GM20000 (cell line): ENCODE data around the gene SPACA4.

Source experiments
- DNase-seq: peaks from one replicate; pipeline ENCODE4 v3.0.0; 2012; ENCODE audit warnings: low spot score
- TF ChIP-seq, protein P1 (sequence below): IDR thresholded peaks from 2 replicates; pipeline ENCODE4 v1.5.1; 2012; ENCODE audit warnings: mild to moderate bottlenecking, control low read depth; ENCODE audit errors: extremely low read depth, missing control alignments

SPACA4 gene

DNA sequence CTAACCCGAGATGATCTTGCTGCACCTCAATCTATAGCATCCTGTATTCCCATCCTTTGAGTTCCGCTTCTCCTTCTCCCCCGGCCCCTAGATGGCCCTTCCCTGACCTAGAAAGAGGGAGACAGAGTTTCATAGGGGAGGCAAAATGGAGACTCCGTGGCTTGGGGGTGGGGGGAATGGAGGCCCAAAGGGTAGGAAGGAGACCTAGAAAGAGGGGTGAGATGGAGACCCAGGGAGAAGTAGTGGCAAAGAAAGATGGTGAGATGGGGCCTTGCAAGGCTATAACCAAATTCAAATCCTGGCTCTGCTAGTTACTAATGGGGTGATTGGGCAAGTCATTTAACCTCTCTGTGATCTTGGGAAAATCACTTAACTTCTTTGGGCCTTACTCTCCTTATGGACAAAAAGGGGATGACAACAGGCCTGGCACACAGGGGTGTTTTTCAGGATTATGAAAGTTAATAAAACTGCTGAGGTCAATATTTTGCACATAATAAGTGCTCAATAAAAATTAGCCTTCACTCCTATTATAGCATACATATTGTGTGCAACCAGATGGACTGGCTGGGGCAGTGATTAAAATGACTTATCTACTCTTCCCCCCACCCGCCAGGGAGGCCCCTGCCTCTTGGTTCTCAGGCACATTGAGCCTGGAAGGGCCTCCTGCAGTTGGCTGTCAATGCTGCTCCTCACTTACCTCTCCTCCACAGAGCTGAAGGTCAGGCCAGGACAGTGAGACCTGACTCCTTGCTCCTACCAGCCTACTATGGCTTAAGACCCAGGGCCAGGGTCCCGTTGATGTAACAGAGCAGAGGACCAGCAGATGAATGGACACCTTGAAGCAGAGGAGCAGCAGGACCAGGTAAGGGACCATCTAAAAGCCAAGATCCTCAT, 13.4 kb downstream of the SPACA4 start:
- DNase-seq: no peak
- TF ChIP-seq, protein P1, sequence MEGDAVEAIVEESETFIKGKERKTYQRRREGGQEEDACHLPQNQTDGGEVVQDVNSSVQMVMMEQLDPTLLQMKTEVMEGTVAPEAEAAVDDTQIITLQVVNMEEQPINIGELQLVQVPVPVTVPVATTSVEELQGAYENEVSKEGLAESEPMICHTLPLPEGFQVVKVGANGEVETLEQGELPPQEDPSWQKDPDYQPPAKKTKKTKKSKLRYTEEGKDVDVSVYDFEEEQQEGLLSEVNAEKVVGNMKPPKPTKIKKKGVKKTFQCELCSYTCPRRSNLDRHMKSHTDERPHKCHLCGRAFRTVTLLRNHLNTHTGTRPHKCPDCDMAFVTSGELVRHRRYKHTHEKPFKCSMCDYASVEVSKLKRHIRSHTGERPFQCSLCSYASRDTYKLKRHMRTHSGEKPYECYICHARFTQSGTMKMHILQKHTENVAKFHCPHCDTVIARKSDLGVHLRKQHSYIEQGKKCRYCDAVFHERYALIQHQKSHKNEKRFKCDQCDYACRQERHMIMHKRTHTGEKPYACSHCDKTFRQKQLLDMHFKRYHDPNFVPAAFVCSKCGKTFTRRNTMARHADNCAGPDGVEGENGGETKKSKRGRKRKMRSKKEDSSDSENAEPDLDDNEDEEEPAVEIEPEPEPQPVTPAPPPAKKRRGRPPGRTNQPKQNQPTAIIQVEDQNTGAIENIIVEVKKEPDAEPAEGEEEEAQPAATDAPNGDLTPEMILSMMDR: no peak

- TF ChIP-seq, protein P1: no peak
- DNase-seq: no peak
These were observed 17.1 kb downstream of the SPACA4 start for GRCh38 chr19:48623556-48624066.

GRCh38 chr19:48624067-48624594, 17.6 kb downstream of the SPACA4 start:
- TF ChIP-seq, protein P1: no peak
- peak; percentile 96 for DNase-seq

DNA sequence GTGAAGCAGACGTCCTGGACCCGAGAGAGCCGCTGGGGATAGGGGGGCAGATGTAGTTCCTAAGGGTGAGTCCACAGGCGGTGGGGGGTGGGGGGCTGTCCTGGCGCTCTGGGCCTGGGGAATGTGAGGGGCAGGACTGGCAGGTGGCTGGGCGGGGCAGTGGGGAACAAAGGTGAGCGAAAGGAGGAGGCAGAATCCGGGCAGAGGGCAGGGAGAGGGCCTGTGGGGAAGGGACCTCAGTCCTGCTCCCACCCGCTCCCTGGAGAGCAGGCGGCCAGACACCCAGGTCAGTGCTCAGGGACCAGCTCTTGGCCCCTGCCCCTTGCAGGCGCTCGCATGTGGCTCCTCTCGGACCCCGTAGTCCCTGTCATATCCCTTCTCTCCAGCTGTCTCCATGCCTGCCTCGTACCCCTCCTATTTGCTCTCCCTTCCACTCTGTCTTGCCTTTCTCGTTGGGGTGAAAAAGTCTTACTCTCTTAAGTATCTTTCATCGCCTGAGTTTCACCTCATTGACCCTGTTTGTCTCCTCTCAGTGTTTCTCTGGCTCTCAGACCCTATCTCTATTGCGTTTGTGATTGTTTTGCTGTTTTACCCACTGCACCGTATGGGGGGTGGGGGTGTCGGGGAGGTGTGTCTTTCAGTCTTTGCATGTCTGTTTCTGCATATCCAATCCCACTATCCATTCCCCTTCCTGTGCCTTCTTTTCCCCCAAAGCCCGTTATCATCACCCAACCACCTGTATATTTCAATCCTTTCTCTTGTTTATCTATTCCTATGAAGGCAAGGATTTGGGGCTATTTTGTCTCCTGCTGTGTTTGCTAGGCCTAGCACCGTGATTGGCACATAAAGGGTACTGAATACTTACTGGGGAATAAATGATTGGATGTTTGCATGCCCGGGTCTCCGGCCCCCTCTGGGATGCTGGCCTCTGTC, 18.5 kb downstream of the SPACA4 start:
- DNase-seq: no peak
- TF ChIP-seq, protein P1: no peak

- TF ChIP-seq, protein P1: no peak
- DNase-seq: no peak
These were observed 19.4 kb downstream of the SPACA4 start for GRCh38 chr19:48625891-48626327.

DNA sequence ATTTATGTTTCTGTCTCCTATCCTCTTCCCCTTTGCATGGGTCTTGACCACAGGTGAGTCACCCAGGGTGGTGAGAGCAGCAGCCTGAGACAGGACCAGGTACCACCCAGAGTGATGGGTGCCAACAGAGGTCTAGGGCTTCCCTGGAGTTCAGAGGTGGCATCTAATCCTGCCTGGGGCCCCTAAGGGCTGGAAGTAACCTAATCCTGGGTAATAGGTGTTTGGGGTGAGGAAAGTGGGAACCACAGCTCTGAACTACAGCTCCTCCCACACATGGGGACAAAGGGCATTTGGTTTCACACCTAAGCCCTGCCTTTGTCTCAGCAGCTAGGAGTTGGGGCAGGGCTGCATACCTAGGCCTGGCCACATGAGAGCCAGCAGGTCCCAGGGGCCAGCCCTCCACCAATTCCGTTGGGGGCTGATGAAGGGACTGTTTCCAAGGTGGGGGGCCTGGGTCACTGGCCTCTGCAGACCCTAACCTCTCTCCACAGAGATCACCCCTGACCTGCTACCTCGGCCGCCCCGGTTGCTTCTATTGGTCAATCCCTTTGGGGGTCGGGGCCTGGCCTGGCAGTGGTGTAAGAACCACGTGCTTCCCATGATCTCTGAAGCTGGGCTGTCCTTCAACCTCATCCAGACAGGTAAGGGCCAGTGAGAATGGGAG, 20.8 kb downstream of the SPACA4 start:
- TF ChIP-seq, protein P1: no peak
- DNase-seq: no peak
